HepG2 (cell line): ENCODE results near the gene CSTB. TPM values are rescaled to one million over a fixed set of nuclear protein-coding genes. Genes with fewer than 3 reads are reported as not detected.
A peak's percentile ranks its signal among the peaks of the same experiment; 100 is the strongest.

Source experiments
- ATAC-seq: fragments of 200-7000 bp; cut with Tn5 transposase; 3 replicates; pipeline ENCODE4 v1.9.1; 2020; ENCODE audit warnings: mild to moderate bottlenecking, moderate library complexity
- BruUV-seq: library from RNA; stranded (reverse); fragments of 400-500 nt; replicated peaks from 2 replicates; lab custom pipeline; 2021; lab: Mats Ljungman, UMichigan
- CTCF ChIA-PET: fragments of 300-600 bp; formaldehyde crosslinking; extraction: SDS; loops from one replicate; lab custom pipeline; 2021; ENCODE audit warnings: low total read pairs, inconsistent platforms, low intra/inter-chr PET ratio; lab: Yijun Ruan, JAX
- POLR2A ChIA-PET: fragments of 350-600 bp; sonication (Branson Sonifier 250); formaldehyde crosslinking; loops from one replicate; lab custom pipeline; 2020; ENCODE audit warnings: antibody characterized with exemption, inconsistent platforms; lab: Yijun Ruan, JAX
- DNase-seq: peaks from one replicate; pipeline ENCODE4 v3.0.0-alpha.2; 2015; ENCODE audit warnings: low spot score
- FAIRE-seq: peaks from 3 replicates; lab custom pipeline; 2011; peaks lifted over from hg19 to GRCh38; lab: Jason Lieb, UNC
- H2AFZ ChIP-seq: one replicate; pipeline ENCODE4 v1.6.1; 2011; ENCODE audit warnings: low read length, inconsistent platforms
- H3K27ac ChIP-seq: fragments of 300-600 bp; 3 replicates; pipeline ENCODE4 v1.8.0; 2011; ENCODE audit warnings: mixed run types, mild to moderate bottlenecking, mixed read lengths, low read length, inconsistent platforms; ENCODE audit not compliant: insufficient read depth; ENCODE audit errors: extremely low read length
- H3K27me3 ChIP-seq, 2 experiments: fragments of 200-600 bp in 1 of 2; 2 replicates in 1 of 2; 3 replicates in 1 of 2; pipeline versions ENCODE4 v1.6.0 to v1.8.0; 2011; ENCODE audit warnings: low read length in 2 of 2, mild to moderate bottlenecking in 2 of 2, moderate library complexity in 2 of 2, inconsistent platforms in 1 of 2; ENCODE audit not compliant: insufficient read depth in 2 of 2, control insufficient read depth in 1 of 2
- H3K36me3 ChIP-seq, 2 experiments: fragments of 200-600 bp in 1 of 2; replicated peaks in 1 of 2; 2 replicates in 1 of 2; 3 replicates in 1 of 2; pipeline versions ENCODE4 v1.5.1 to v1.8.0; 2011; ENCODE audit warnings: low read length in 2 of 2, inconsistent platforms in 1 of 2; ENCODE audit not compliant: insufficient read depth in 2 of 2, control insufficient read depth in 1 of 2
- H3K4me1 ChIP-seq: 2 replicates; pipeline ENCODE4 v1.5.1; 2012; ENCODE audit warnings: low read length, inconsistent platforms; ENCODE audit not compliant: insufficient read depth
- H3K4me2 ChIP-seq: 2 replicates; pipeline ENCODE4 v1.6.0; 2011; ENCODE audit warnings: low read depth, low read length, inconsistent platforms
- H3K4me3 ChIP-seq, 3 experiments: fragments of 200-600 bp in 1 of 3; sonication (generic), shearing (Covaris generic) in 1 of 3; replicated peaks in 1 of 3; 2 replicates each; pipeline ENCODE4 v1.5.1; 2011 to 2016; ENCODE audit warnings: low read length in 3 of 3, inconsistent platforms in 2 of 3, low read depth in 2 of 3, mild to moderate bottlenecking in 2 of 3, control low read depth in 1 of 3, mixed read lengths in 1 of 3; ENCODE audit not compliant: insufficient read depth in 1 of 3
- H3K79me2 ChIP-seq: one replicate; pipeline ENCODE4 v1.6.1; 2011; ENCODE audit warnings: low read length, inconsistent platforms; ENCODE audit not compliant: insufficient read depth
- H3K9ac ChIP-seq: 2 replicates; pipeline ENCODE4 v1.6.0; 2011; ENCODE audit warnings: mild to moderate bottlenecking, low read depth, low read length, inconsistent platforms; ENCODE audit not compliant: insufficient read depth
- H3K9me3 ChIP-seq: 2 replicates; pipeline ENCODE4 v1.5.1; 2012; ENCODE audit warnings: mild to moderate bottlenecking, low read length
- H4K20me1 ChIP-seq: 2 replicates; pipeline ENCODE4 v1.6.0; 2011; ENCODE audit warnings: inconsistent platforms, mild to moderate bottlenecking, low read length, moderate library complexity; ENCODE audit not compliant: insufficient read depth
- FOXK2 ChIP-seq: fragments of 450-650 bp; IDR thresholded peaks from 2 replicates; pipeline ENCODE4 v1.6.1; 2016
- KAT2B ChIP-seq: fragments of 150-350 bp; IDR thresholded peaks from 2 replicates; pipeline ENCODE4 v1.6.1; 2014; ENCODE audit warnings: low read depth, low read length, borderline replicate concordance
- MTF2 ChIP-seq: sonication (generic); formaldehyde crosslinking; IDR thresholded peaks from 2 replicates; pipeline ENCODE4 v1.5.0; 2020; ENCODE audit warnings: missing genetic modification reagents, borderline replicate concordance
- NBN ChIP-seq: fragments of 450-650 bp; conservative IDR thresholded peaks from 2 replicates; pipeline ENCODE4 v1.6.1; 2017
- NFE2 ChIP-seq: sonication (generic); formaldehyde crosslinking; IDR thresholded peaks from 2 replicates; pipeline ENCODE4 v1.4.0; 2020; ENCODE audit warnings: missing genetic modification reagents
- NFE2L2 ChIP-seq: fragments of 150-350 bp; IDR thresholded peaks from 2 replicates; pipeline ENCODE4 v1.6.1; 2014; ENCODE audit warnings: low read length
- NR2F2 ChIP-seq: IDR thresholded peaks from 2 replicates; pipeline ENCODE4 v1.6.1; 2012; ENCODE audit warnings: low read depth, inconsistent platforms, borderline replicate concordance
- RFX5 ChIP-seq: IDR thresholded peaks from 2 replicates; pipeline ENCODE4 v1.6.1; 2011; ENCODE audit warnings: low read depth, low read length, improper control_type of control experiment
- SMAD3 ChIP-seq: sonication (generic); formaldehyde crosslinking; IDR thresholded peaks from 2 replicates; pipeline ENCODE4 v1.4.0; 2020; ENCODE audit warnings: missing genetic modification reagents
- SNRNP70 ChIP-seq: fragments of 200-400 bp; formaldehyde crosslinking; IDR thresholded peaks from 2 replicates; pipeline ENCODE4 v1.6.1; 2017; ENCODE audit warnings: mild to moderate bottlenecking, low read depth, low read length, moderate library complexity
- TBX3 ChIP-seq: fragments of 450-650 bp; IDR thresholded peaks from 2 replicates; pipeline ENCODE4 v1.6.1; 2017; ENCODE audit warnings: antibody characterized with exemption, mild to moderate bottlenecking, inconsistent platforms, borderline replicate concordance
- ZBTB38 ChIP-seq: sonication (generic); formaldehyde crosslinking; IDR thresholded peaks from 2 replicates; pipeline ENCODE4 v1.5.1; 2020; ENCODE audit warnings: mild to moderate bottlenecking, missing genetic modification reagents
- ZMYM4 ChIP-seq: sonication (generic); formaldehyde crosslinking; IDR thresholded peaks from 2 replicates; pipeline ENCODE4 v1.8.1; 2023; ENCODE audit warnings: mild to moderate bottlenecking, missing genetic modification reagents
- ZNF260 ChIP-seq: sonication (generic); formaldehyde crosslinking; IDR thresholded peaks from 2 replicates; pipeline ENCODE4 v1.4.0; 2020; ENCODE audit warnings: missing genetic modification reagents, low read depth, mild to moderate bottlenecking, borderline replicate concordance
- ZNF292 ChIP-seq: sonication (generic); formaldehyde crosslinking; IDR thresholded peaks from 2 replicates; pipeline ENCODE4 v1.8.1; 2022; ENCODE audit warnings: mild to moderate bottlenecking, low read depth, missing genetic modification reagents, borderline replicate concordance
- ZNF317 ChIP-seq: sonication (generic); formaldehyde crosslinking; IDR thresholded peaks from 2 replicates; pipeline ENCODE4 v1.5.0; 2020; ENCODE audit warnings: mild to moderate bottlenecking, missing genetic modification reagents
- ZNF558 ChIP-seq: sonication (generic); formaldehyde crosslinking; IDR thresholded peaks from 2 replicates; pipeline ENCODE4 v1.9.0; 2022; ENCODE audit warnings: mild to moderate bottlenecking, missing genetic modification reagents, borderline replicate concordance
- ZNF644 ChIP-seq: IDR thresholded peaks from 2 replicates; pipeline ENCODE4 v1.6.1; 2016; ENCODE audit warnings: low read depth
- ZNF720 ChIP-seq: sonication (generic); formaldehyde crosslinking; IDR thresholded peaks from 2 replicates; pipeline ENCODE4 v1.4.0; 2020; ENCODE audit warnings: missing genetic modification reagents
- ZNF780A ChIP-seq: sonication (generic); formaldehyde crosslinking; IDR thresholded peaks from 2 replicates; pipeline ENCODE4 v1.8.0; 2022; ENCODE audit warnings: mild to moderate bottlenecking, missing genetic modification reagents, moderate library complexity
- ZNF883 ChIP-seq: sonication (generic); formaldehyde crosslinking; IDR thresholded peaks from 2 replicates; pipeline ENCODE4 v1.5.1; 2020; ENCODE audit warnings: mild to moderate bottlenecking, missing genetic modification reagents; ENCODE audit errors: not compliant biosample characterization
- WGBS: methylation state at CpG from one replicate; pipeline ENCODE4 v1.1.6; 2017; ENCODE audit warnings: low lambda C conversion rate; 5-methylcytosine and 5-hydroxymethylcytosine counted together
- in situ Hi-C: cut with HindIII; loops from 2 replicates; pipeline ENCODE4 v1.10.0; 2017; ENCODE audit warnings: low pct_unique_long_range_greater_than_20kb; ENCODE audit not compliant: extremely low pct_ligation_motif_present
- intact Hi-C: fragments of 100-400 bp; cut with micrococcal nuclease; formaldehyde crosslinking; loops from one replicate; pipeline ENCODE4 v1.10.0; 2022; ENCODE audit not compliant: unreplicated experiment
- polyA plus RNA-seq, 8 experiments: library from polyadenylated mRNA; depleted of rRNA in 3 of 8; stranded (reverse) in 7 of 8; unstranded in 1 of 8; fragments of >200 nt; fragmentation: Illumina TruSeq in 4 of 8; extraction: Trizol in 4 of 8; gene quantifications; 2 replicates each; pipeline versions ENCODE4 v1.2.1 to v1.2.3, GENCODE V29; 2011 to 2016; ENCODE audit warnings: low read depth in 4 of 8, missing spikeins in 1 of 8, mixed read lengths in 1 of 8; ENCODE audit not compliant: insufficient read depth in 1 of 8
- total RNA-seq, 5 experiments: library from RNA; depleted of rRNA; stranded (reverse); fragments of >200 nt; fragmentation: Illumina TruSeq; extraction: Trizol; gene quantifications; 2 replicates each; pipeline ENCODE4 v1.2.3, GENCODE V29; 2016; ENCODE audit warnings: low read depth in 1 of 5
- TF ChIP-seq, protein P1 (sequence below): sonication (generic); formaldehyde crosslinking; IDR thresholded peaks from 2 replicates; pipeline ENCODE4 v1.9.0; 2021; ENCODE audit warnings: missing genetic modification reagents, mild to moderate bottlenecking, borderline replicate concordance
- TF ChIP-seq, protein P2 (sequence below): sonication (generic); formaldehyde crosslinking; IDR thresholded peaks from 2 replicates; pipeline ENCODE4 v1.8.1; 2023; ENCODE audit warnings: mild to moderate bottlenecking, missing genetic modification reagents, borderline replicate concordance
- TF ChIP-seq, protein P3 (sequence below): sonication (generic); formaldehyde crosslinking; IDR thresholded peaks from 2 replicates; pipeline ENCODE4 v1.9.0; 2021; ENCODE audit warnings: missing genetic modification reagents, borderline replicate concordance

The CSTB gene
- total and polyA plus RNA-seq, 2 of the 13 experiments (the other 11 are each of a cell fraction or from before 2014, with no cell fraction given), result 11.7 to 94.1 TPM

DNA sequence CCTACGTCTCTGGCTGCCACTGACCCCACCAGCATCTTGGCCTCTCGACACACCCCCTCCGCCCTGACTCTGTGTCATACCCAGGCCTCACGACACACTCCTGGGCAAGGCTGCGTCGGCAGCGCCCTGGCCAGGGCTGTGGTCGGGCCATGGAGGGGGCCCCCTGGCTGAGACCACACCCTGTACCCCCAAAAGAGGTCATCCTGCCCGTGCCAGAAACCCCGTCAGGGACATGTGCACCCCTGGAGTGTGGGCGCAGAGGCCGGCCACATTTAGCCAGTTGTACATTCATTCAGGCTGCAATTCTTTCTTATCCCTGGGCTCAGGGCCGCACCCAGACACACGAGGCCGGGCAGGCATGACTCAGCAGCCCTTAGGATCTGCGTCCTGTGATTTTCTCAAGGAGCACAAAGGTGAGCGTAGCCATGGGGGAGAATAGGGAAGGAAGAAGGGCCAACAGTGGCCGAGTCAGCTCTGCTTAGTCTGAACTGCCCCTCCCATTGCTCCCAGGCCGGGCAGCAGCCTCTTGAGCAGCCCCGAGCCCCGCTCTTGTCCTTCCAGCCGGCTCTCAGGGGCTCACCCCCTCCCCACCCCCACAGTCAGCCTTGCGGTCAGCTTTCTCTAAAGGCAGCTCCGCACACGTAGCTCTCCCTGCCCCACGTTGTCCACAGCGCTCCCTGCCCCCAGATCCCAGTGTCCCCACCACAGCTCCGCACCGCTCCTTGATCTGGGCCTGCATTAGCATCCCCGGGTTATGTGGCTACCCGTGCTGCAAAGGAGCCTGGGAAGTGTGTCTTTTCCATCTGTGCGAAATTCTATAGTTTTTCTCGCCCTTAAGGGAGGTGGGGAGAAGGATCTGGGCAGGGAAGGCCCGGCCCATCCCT lies 7.9 kb downstream of the CSTB start:
- Histone ChIP-seq H4K20me1 (no peaks in the 10 kb centered on the region), H3K4me1 (peaks cover 33% of the 10 kb centered on the region), H3K79me2 (no peaks in the 10 kb centered on the region), H3K4me2 (no peak overlapping the region), H3K27me3 (no peaks in the 10 kb centered on the region), H3K9ac (no peak overlapping the region), H3K36me3 (peaks cover 0 to 5% of the 10 kb centered on the region in 2 experiments; a peak in 2 of 5 replicates), H3K27ac (no peak overlapping the region), H3K4me3 (no peak overlapping the region), H3K9me3 (no peaks in the 10 kb centered on the region), H2AFZ (no peak overlapping the region)
- intact Hi-C loops, result no loop called here
- ChIA-PET POLR2A (no interaction called here), CTCF (no interaction called here)
- FAIRE-seq (no peak), DNase-seq (no peak), ATAC-seq (peak; percentile 15)
- in situ Hi-C loops, result no loop called here
- TF ChIP-seq, protein P1, sequence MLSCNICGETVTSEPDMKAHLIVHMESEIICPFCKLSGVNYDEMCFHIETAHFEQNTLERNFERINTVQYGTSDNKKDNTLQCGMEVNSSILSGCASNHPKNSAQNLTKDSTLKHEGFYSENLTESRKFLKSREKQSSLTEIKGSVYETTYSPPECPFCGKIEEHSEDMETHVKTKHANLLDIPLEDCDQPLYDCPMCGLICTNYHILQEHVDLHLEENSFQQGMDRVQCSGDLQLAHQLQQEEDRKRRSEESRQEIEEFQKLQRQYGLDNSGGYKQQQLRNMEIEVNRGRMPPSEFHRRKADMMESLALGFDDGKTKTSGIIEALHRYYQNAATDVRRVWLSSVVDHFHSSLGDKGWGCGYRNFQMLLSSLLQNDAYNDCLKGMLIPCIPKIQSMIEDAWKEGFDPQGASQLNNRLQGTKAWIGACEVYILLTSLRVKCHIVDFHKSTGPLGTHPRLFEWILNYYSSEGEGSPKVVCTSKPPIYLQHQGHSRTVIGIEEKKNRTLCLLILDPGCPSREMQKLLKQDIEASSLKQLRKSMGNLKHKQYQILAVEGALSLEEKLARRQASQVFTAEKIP (CRISPR knock-in tag), result no peak
- TF ChIP-seq ZNF558, result no peak
- no peak for TF ChIP-seq ZNF720
- TF ChIP-seq NFE2 (CRISPR knock-in tag), result peak; percentile 33; the same call in 1 of the 2 replicates
- no peak for TF ChIP-seq MTF2 (CRISPR knock-in tag)
- TF ChIP-seq, protein P2, sequence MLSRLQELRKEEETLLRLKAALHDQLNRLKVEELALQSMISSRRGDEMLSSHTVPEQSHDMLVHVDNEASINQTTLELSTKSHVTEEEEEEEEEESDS (CRISPR knock-in tag), result no peak
- peak; percentile 68 for TF ChIP-seq NFE2L2
- no peak for TF ChIP-seq TBX3
- no peak for TF ChIP-seq ZNF780A
- no peak for TF ChIP-seq RFX5
- no peak for TF ChIP-seq ZNF260 (CRISPR knock-in tag)
- no peak for TF ChIP-seq SMAD3 (CRISPR knock-in tag)
- TF ChIP-seq, protein P3, sequence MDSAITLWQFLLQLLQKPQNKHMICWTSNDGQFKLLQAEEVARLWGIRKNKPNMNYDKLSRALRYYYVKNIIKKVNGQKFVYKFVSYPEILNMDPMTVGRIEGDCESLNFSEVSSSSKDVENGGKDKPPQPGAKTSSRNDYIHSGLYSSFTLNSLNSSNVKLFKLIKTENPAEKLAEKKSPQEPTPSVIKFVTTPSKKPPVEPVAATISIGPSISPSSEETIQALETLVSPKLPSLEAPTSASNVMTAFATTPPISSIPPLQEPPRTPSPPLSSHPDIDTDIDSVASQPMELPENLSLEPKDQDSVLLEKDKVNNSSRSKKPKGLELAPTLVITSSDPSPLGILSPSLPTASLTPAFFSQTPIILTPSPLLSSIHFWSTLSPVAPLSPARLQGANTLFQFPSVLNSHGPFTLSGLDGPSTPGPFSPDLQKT (CRISPR knock-in tag), result no peak
- TF ChIP-seq FOXK2, result no peak
- no peak for TF ChIP-seq ZNF883 (CRISPR knock-in tag)
- TF ChIP-seq KAT2B, result no peak
- peak; percentile 11; the same call in 1 of the 2 replicates for TF ChIP-seq ZBTB38
- no peak for TF ChIP-seq ZNF644 (CRISPR knock-in tag)
- no peak for TF ChIP-seq ZNF317
- no peak for TF ChIP-seq ZNF292 (CRISPR knock-in tag)
- TF ChIP-seq ZMYM4 (CRISPR knock-in tag), result no peak
- no peak for TF ChIP-seq SNRNP70
- TF ChIP-seq NBN, result no peak
- no peak for TF ChIP-seq NR2F2
- WGBS, result 79% methylated on average over 28 of the region's 34 CpGs
- no TSS peak for BruUV-seq
